HepG2 (cell line): ENCODE results near the gene NET1. TPM values are rescaled to one million over a fixed set of nuclear protein-coding genes. Genes with fewer than 3 reads are reported as not detected.

Experiments
- FOXJ3 ChIP-seq: sonication (generic); formaldehyde crosslinking; IDR thresholded peaks from 2 replicates; pipeline ENCODE4 v1.4.0; 2020; ENCODE audit warnings: missing genetic modification reagents, mild to moderate bottlenecking, borderline replicate concordance
- KLF6 ChIP-seq: IDR thresholded peaks from 2 replicates; pipeline ENCODE4 v1.8.0; 2016; ENCODE audit warnings: missing biosample characterization, missing genetic modification reagents
- MAZ ChIP-seq, 2 experiments: sonication (generic) in 1 of 2; formaldehyde crosslinking in 1 of 2; IDR thresholded peaks; 2 replicates each; pipeline versions ENCODE4 v1.5.0 to v1.6.1; 2012 to 2020; ENCODE audit warnings: low read depth in 2 of 2, mild to moderate bottlenecking in 2 of 2, borderline replicate concordance in 1 of 2, improper control_type of control experiment in 1 of 2, low read length in 1 of 2, missing genetic modification reagents in 1 of 2, moderate library complexity in 1 of 2
- PCBP1 ChIP-seq: fragments of 200-400 bp; formaldehyde crosslinking; IDR thresholded peaks from 2 replicates; pipeline ENCODE4 v1.6.1; 2017; ENCODE audit warnings: mild to moderate bottlenecking, low read depth, low read length, borderline replicate concordance
- TBP ChIP-seq: sonication (generic); formaldehyde crosslinking; IDR thresholded peaks from 2 replicates; pipeline ENCODE4 v1.5.0; 2020; ENCODE audit warnings: missing genetic modification reagents
- ZNF12 ChIP-seq: sonication (generic); formaldehyde crosslinking; IDR thresholded peaks from 2 replicates; pipeline ENCODE4 v1.5.0; 2020; ENCODE audit warnings: missing genetic modification reagents
- ZNF367 ChIP-seq: sonication (generic); formaldehyde crosslinking; IDR thresholded peaks from 2 replicates; pipeline ENCODE4 v1.4.0; 2020; ENCODE audit warnings: missing genetic modification reagents, borderline replicate concordance
- ZNF562 ChIP-seq: sonication (generic); formaldehyde crosslinking; IDR thresholded peaks from 2 replicates; pipeline ENCODE4 v1.8.0; 2022; ENCODE audit warnings: missing genetic modification reagents, borderline replicate concordance
- ZNF746 ChIP-seq: sonication (generic); formaldehyde crosslinking; IDR thresholded peaks from 2 replicates; pipeline ENCODE4 v1.8.0; 2022; ENCODE audit warnings: mild to moderate bottlenecking, missing genetic modification reagents
- ZNF75D ChIP-seq: sonication (generic); formaldehyde crosslinking; IDR thresholded peaks from 2 replicates; pipeline ENCODE4 v1.8.1; 2023; ENCODE audit warnings: missing genetic modification reagents, mild to moderate bottlenecking, borderline replicate concordance
- ZNF781 ChIP-seq: sonication (generic); formaldehyde crosslinking; IDR thresholded peaks from 2 replicates; pipeline ENCODE4 v1.5.1; 2020; ENCODE audit warnings: borderline replicate concordance, mild to moderate bottlenecking, missing genetic modification reagents; ENCODE audit errors: not compliant biosample characterization
- ZNF782 ChIP-seq: sonication (generic); formaldehyde crosslinking; IDR thresholded peaks from 2 replicates; pipeline ENCODE4 v1.4.0; 2020; ENCODE audit warnings: missing genetic modification reagents, mild to moderate bottlenecking, borderline replicate concordance
- ZNF788 ChIP-seq: sonication (generic); formaldehyde crosslinking; IDR thresholded peaks from 2 replicates; pipeline ENCODE4 v1.5.0; 2020; ENCODE audit warnings: mild to moderate bottlenecking, missing genetic modification reagents, borderline replicate concordance
- ZNF83 ChIP-seq: sonication (generic); formaldehyde crosslinking; IDR thresholded peaks from 2 replicates; pipeline ENCODE4 v1.4.0; 2020; ENCODE audit warnings: missing genetic modification reagents, mild to moderate bottlenecking, borderline replicate concordance
- polyA plus RNA-seq, 8 experiments: library from polyadenylated mRNA; depleted of rRNA in 3 of 8; stranded (reverse) in 7 of 8; unstranded in 1 of 8; fragments of >200 nt; fragmentation: Illumina TruSeq in 4 of 8; extraction: Trizol in 4 of 8; gene quantifications; 2 replicates each; pipeline versions ENCODE4 v1.2.1 to v1.2.3, GENCODE V29; 2011 to 2016; ENCODE audit warnings: low read depth in 4 of 8, missing spikeins in 1 of 8, mixed read lengths in 1 of 8; ENCODE audit not compliant: insufficient read depth in 1 of 8
- total RNA-seq, 5 experiments: library from RNA; depleted of rRNA; stranded (reverse); fragments of >200 nt; fragmentation: Illumina TruSeq; extraction: Trizol; gene quantifications; 2 replicates each; pipeline ENCODE4 v1.2.3, GENCODE V29; 2016; ENCODE audit warnings: low read depth in 1 of 5
- TF ChIP-seq, protein P1 (sequence below): sonication (generic); formaldehyde crosslinking; IDR thresholded peaks from 2 replicates; pipeline ENCODE4 v1.4.0; 2020; ENCODE audit warnings: missing genetic modification reagents
- TF ChIP-seq, protein P2 (sequence below): sonication (generic); formaldehyde crosslinking; IDR thresholded peaks from 2 replicates; pipeline ENCODE4 v1.5.0; 2020; ENCODE audit warnings: mild to moderate bottlenecking, missing genetic modification reagents, borderline replicate concordance
- TF ChIP-seq, protein P3 (sequence below): sonication (generic); formaldehyde crosslinking; IDR thresholded peaks from 2 replicates; pipeline ENCODE4 v1.5.0; 2020; ENCODE audit warnings: mild to moderate bottlenecking, missing genetic modification reagents, moderate library complexity

The NET1 gene
- total and polyA plus RNA-seq, 2 of the 13 experiments (the other 11 are each of a cell fraction or from before 2014, with no cell fraction given), result 48.1 to 65.8 TPM

DNA sequence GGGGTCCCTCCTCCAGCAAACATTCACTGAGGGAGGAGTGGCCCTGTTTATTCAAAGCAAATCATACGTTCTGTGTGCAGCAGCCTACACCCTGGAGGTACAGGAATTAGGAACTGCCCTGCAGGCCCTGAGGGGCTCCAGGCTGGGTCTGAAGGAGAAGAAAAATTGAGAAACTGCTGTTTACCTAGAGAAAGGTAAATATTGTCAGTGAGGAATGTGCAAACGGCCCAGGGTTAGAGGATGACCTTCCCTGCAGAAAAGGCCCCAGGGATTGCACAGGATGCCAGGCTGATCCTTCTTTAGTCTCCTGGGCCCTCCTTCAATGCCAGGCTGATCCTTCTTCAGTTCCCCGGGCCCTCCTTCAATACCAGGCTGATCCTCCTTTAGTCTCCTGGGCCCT, 81.3 kb downstream of the NET1 start (continued):
- TF ChIP-seq, protein P1, sequence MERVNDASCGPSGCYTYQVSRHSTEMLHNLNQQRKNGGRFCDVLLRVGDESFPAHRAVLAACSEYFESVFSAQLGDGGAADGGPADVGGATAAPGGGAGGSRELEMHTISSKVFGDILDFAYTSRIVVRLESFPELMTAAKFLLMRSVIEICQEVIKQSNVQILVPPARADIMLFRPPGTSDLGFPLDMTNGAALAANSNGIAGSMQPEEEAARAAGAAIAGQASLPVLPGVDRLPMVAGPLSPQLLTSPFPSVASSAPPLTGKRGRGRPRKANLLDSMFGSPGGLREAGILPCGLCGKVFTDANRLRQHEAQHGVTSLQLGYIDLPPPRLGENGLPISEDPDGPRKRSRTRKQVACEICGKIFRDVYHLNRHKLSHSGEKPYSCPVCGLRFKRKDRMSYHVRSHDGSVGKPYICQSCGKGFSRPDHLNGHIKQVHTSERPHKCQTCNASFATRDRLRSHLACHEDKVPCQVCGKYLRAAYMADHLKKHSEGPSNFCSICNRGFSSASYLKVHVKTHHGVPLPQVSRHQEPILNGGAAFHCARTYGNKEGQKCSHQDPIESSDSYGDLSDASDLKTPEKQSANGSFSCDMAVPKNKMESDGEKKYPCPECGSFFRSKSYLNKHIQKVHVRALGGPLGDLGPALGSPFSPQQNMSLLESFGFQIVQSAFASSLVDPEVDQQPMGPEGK (CRISPR knock-in tag), result peak; percentile 55; the same call in 1 of the 2 replicates
- TF ChIP-seq, protein P2, sequence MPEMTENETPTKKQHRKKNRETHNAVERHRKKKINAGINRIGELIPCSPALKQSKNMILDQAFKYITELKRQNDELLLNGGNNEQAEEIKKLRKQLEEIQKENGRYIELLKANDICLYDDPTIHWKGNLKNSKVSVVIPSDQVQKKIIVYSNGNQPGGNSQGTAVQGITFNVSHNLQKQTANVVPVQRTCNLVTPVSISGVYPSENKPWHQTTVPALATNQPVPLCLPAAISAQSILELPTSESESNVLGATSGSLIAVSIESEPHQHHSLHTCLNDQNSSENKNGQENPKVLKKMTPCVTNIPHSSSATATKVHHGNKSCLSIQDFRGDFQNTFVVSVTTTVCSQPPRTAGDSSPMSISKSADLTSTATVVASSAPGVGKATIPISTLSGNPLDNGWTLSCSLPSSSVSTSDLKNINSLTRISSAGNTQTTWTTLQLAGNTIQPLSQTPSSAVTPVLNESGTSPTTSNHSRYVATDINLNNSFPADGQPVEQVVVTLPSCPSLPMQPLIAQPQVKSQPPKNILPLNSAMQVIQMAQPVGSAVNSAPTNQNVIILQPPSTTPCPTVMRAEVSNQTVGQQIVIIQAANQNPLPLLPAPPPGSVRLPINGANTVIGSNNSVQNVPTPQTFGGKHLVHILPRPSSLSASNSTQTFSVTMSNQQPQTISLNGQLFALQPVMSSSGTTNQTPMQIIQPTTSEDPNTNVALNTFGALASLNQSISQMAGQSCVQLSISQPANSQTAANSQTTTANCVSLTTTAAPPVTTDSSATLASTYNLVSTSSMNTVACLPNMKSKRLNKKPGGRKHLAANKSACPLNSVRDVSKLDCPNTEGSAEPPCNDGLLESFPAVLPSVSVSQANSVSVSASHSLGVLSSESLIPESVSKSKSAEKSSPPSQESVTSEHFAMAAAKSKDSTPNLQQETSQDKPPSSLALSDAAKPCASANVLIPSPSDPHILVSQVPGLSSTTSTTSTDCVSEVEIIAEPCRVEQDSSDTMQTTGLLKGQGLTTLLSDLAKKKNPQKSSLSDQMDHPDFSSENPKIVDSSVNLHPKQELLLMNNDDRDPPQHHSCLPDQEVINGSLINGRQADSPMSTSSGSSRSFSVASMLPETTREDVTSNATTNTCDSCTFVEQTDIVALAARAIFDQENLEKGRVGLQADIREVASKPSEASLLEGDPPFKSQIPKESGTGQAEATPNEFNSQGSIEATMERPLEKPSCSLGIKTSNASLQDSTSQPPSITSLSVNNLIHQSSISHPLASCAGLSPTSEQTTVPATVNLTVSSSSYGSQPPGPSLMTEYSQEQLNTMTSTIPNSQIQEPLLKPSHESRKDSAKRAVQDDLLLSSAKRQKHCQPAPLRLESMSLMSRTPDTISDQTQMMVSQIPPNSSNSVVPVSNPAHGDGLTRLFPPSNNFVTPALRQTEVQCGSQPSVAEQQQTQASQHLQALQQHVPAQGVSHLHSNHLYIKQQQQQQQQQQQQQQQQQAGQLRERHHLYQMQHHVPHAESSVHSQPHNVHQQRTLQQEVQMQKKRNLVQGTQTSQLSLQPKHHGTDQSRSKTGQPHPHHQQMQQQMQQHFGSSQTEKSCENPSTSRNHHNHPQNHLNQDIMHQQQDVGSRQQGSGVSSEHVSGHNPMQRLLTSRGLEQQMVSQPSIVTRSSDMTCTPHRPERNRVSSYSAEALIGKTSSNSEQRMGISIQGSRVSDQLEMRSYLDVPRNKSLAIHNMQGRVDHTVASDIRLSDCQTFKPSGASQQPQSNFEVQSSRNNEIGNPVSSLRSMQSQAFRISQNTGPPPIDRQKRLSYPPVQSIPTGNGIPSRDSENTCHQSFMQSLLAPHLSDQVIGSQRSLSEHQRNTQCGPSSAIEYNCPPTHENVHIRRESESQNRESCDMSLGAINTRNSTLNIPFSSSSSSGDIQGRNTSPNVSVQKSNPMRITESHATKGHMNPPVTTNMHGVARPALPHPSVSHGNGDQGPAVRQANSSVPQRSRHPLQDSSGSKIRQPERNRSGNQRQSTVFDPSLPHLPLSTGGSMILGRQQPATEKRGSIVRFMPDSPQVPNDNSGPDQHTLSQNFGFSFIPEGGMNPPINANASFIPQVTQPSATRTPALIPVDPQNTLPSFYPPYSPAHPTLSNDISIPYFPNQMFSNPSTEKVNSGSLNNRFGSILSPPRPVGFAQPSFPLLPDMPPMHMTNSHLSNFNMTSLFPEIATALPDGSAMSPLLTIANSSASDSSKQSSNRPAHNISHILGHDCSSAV (CRISPR knock-in tag), result no peak
- TF ChIP-seq ZNF781 (CRISPR knock-in tag) (no peak), ZNF83 (CRISPR knock-in tag) (no peak), MAZ (IDR thresholded peaks at IDR 0.05; ENCODE audit: borderline replicate concordance, low read depth, low read length) (no peak), MAZ (CRISPR knock-in tag; IDR thresholded peaks at IDR 0.05; ENCODE audit: low read depth) (no peak), ZNF12 (CRISPR knock-in tag) (no peak), ZNF562 (CRISPR knock-in tag) (no peak), KLF6 (CRISPR knock-in tag) (no peak), ZNF782 (CRISPR knock-in tag) (no peak), ZNF75D (CRISPR knock-in tag) (no peak), TBP (CRISPR knock-in tag) (no peak), FOXJ3 (peak; percentile 73; the same call in 1 of the 2 replicates), PCBP1 (no peak), ZNF367 (CRISPR knock-in tag) (no peak), ZNF746 (CRISPR knock-in tag) (0 out of 2 replicates have a peak, but pooled peaks have one; percentile 26), ZNF788 (CRISPR knock-in tag) (peak; percentile 25; the same call in 1 of the 2 replicates)
- TF ChIP-seq, protein P3, sequence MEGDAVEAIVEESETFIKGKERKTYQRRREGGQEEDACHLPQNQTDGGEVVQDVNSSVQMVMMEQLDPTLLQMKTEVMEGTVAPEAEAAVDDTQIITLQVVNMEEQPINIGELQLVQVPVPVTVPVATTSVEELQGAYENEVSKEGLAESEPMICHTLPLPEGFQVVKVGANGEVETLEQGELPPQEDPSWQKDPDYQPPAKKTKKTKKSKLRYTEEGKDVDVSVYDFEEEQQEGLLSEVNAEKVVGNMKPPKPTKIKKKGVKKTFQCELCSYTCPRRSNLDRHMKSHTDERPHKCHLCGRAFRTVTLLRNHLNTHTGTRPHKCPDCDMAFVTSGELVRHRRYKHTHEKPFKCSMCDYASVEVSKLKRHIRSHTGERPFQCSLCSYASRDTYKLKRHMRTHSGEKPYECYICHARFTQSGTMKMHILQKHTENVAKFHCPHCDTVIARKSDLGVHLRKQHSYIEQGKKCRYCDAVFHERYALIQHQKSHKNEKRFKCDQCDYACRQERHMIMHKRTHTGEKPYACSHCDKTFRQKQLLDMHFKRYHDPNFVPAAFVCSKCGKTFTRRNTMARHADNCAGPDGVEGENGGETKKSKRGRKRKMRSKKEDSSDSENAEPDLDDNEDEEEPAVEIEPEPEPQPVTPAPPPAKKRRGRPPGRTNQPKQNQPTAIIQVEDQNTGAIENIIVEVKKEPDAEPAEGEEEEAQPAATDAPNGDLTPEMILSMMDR (CRISPR knock-in tag), result no peak
